GM18520 (cell line): ENCODE results near the gene CLRN1.

Source experiments
- ATAC-seq: cut with Tn5 transposase; IDR thresholded peaks from one replicate; pipeline ENCODE4 v1.9.1; 2021; ENCODE audit not compliant: unreplicated experiment

CLRN1 gene

GRCh38 chr3:150925751-150926201 is 46.8 kb downstream of the CLRN1 start:
- ATAC-seq, result peak; percentile 60

- ATAC-seq, result no peak
Observed at GRCh38 chr3:150922611-150923010, 49.9 kb downstream of the CLRN1 start.

- ATAC-seq, result no peak
Observed at GRCh38 chr3:150921209-150921608, 51.3 kb downstream of the CLRN1 start.

- ATAC-seq, result no peak
Observed at GRCh38 chr3:150920236-150920635, 52.3 kb downstream of the CLRN1 start.

- ATAC-seq, result no peak
Observed at GRCh38 chr3:150917951-150918350, 54.6 kb downstream of the CLRN1 start.

GRCh38 chr3:150913133-150913922 is 59.2 kb downstream of the CLRN1 start:
- ATAC-seq, result no peak

- ATAC-seq, result no peak
Observed at GRCh38 chr3:150912501-150912900, 60.0 kb downstream of the CLRN1 start.

GRCh38 chr3:150911771-150912170 is 60.8 kb downstream of the CLRN1 start:
- ATAC-seq, result no peak

- ATAC-seq, result no peak
Observed at GRCh38 chr3:150906461-150906860, 66.1 kb downstream of the CLRN1 start.

- ATAC-seq, result no peak
Observed at GRCh38 chr3:150905746-150906145, 66.8 kb downstream of the CLRN1 start.

GRCh38 chr3:150905339-150905738 is 67.2 kb downstream of the CLRN1 start, which contains the start of gene MINDY4B:
TSS of gene MINDY4B (minus strand) at chr3:150905439. CDS start at chr3:150905439, 0 bp downstream.
- no peak for ATAC-seq

GRCh38 chr3:150902988-150903387 is 69.5 kb downstream of the CLRN1 start:
- no peak for ATAC-seq

GRCh38 chr3:150901793-150902192 is 70.7 kb downstream of the CLRN1 start:
- ATAC-seq, result no peak

- ATAC-seq, result no peak
Observed at GRCh38 chr3:150899141-150899540, 73.4 kb downstream of the CLRN1 start.

- no peak for ATAC-seq
Observed at GRCh38 chr3:150898046-150898754, 74.3 kb downstream of the CLRN1 start.

- no peak for ATAC-seq
Observed at GRCh38 chr3:150897592-150897991, 74.9 kb downstream of the CLRN1 start.

- no peak for ATAC-seq
Observed at GRCh38 chr3:150890831-150891230, 81.7 kb downstream of the CLRN1 start.

GRCh38 chr3:150890295-150890694 is 82.2 kb downstream of the CLRN1 start:
- no peak for ATAC-seq

GRCh38 chr3:150889106-150889505 is 83.4 kb downstream of the CLRN1 start:
- ATAC-seq, result no peak

GRCh38 chr3:150887031-150887430 is 85.5 kb downstream of the CLRN1 start:
- ATAC-seq, result no peak

- ATAC-seq, result no peak
Observed at GRCh38 chr3:150885535-150885934, 87.0 kb downstream of the CLRN1 start.

GRCh38 chr3:150878996-150879575 is 93.4 kb downstream of the CLRN1 start:
- no peak for ATAC-seq
